GM21360 (cell line): ENCODE measurements around the gene B3GNT3.

Experiments
- ATAC-seq: cut with Tn5 transposase; IDR thresholded peaks from one replicate; pipeline ENCODE4 v1.9.1; 2021; ENCODE audit warnings: mild to moderate bottlenecking, moderate library complexity; ENCODE audit not compliant: unreplicated experiment

Gene B3GNT3

DNA sequence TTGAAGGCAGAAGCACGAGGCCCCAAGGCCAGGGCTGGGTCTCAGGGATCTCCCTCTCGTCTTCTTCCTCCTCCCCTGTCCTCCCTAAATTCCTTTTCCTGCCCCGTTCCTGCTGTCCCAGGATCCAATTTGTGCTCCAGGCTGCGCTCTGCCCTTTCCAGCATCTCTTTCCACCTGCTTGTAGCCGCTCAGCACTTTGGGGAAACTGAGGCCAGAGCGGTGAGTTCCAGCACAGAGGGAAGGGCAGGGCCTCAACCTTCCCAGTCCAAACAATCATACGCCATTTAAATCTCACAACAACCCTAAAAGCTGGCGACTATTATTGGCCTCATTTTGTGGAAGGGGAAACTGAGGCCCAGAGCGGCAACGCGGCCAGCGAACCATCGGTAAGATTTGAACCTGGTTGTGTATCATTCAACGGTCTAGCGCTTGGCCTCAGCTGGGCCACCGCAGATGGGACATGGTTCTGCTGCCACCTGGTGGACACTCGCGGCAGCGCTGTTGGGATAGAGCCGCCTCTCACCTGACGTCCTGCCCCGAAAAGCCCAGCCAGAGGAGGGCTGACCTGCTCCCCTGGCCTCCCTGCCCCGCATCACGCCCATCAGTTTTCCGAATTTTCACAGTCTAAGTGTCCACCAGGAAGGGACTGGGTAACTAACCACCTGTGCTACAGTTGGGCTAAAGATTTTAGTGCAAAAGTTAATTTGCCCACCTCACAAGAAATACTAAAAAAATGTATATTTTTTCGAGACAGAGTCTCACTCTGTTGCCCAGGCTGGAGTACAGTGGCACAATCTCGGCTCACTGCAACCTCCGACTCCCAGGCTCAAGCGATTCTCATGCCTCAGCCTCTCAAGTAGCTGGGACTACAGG lies 60.6 kb downstream of the B3GNT3 start:
- no peak for ATAC-seq

DNA sequence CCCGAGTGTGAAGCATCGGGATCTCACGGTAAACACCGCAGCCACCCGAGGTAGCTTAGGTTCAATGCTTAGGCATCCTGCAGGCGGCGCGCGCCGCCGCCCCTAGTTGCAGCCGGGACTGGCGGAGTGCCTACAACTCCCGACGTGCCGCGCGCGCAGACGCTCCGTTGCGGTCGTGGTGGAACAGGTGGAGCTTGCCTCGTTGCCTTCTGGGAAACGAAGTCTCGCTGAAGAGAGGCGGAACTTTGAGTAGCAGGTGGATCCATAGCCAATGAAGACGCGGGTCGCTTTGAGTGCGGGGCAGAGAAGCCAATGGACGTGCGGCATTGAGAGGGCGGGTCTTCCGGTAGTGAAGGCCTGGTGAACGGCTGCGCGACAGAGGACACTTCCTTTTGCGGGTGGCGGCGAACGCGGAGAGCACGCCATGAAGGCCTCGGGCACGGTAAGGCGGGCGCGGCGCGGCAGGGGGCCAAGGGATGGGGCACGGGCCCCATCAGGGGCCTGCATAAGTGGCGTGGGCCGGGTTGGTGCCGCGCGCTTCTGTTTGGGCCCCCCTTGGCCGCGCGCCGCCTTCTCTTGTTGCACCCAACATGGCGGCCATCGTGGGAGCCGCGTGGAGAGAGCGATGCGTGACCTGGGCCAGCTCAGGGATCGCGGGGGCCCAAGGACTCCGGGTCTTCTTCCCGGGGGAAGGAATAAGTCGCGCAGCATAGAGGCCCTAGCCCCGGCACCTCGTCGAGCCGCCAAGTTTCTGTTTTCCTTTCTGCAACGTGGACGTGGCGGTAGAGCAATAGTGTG lies 64.8 kb downstream of the B3GNT3 start, which contains the start of gene RPL18A:
TSS of gene RPL18A (plus strand) at position 378 of the 798 bp plus-strand sequence. CDS start at position 425, 47 bp downstream.
- ATAC-seq: peak; percentile 86

DNA sequence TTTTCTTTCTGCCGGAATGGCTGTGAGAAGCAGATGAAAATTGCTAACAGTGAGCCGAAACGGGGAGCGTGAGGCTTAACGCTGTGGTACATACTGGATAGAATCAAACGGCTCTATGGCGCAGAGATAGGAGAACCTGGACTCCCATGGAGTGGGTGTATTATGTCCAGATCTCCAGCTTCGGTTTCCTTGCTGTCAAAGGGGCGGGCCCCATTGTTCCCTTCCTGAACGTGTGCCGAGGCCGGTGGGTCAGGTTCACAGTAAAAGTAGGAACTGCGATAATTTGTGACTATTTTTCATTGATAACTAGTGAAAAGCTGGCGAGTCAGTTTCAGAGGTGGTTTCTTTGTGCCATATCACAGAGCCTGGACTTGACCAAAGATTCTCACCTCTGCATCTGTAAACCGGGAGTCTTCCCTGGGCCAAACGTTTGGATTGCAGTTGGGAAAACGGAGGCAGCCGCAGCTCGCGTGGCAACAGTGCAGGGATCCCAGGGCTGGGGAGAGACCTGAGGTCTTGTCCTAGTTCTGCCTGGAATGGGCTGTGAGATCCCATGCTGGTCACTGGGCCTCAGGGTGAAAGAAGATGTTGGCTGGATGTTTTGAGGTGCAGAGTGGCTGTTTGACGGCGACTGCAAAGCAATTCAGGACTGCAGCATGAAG lies 65.5 kb downstream of the B3GNT3 start:
- ATAC-seq: no peak

GRCh38 chr19:17860993-17861360 lies 66.0 kb downstream of the B3GNT3 start:
- ATAC-seq: no peak

GRCh38 chr19:17861542-17862402 lies 66.8 kb downstream of the B3GNT3 start:
- ATAC-seq: no peak

- no peak for ATAC-seq
These were observed 68.0 kb downstream of the B3GNT3 start for GRCh38 chr19:17862711-17863519.
